NCI-H146 (cell line): ENCODE data around the gene RAB11FIP4.
A peak's percentile ranks its signal among the peaks of the same experiment; 100 is the strongest.

Source experiments
- DNase-seq: peaks from one replicate; lab custom pipeline; 2025; lab: John Stamatoyannopoulos, UW

The RAB11FIP4 gene

GRCh38 chr17:31568539-31568938, 177.1 kb downstream of the RAB11FIP4 start:
- DNase-seq, result no peak

DNA sequence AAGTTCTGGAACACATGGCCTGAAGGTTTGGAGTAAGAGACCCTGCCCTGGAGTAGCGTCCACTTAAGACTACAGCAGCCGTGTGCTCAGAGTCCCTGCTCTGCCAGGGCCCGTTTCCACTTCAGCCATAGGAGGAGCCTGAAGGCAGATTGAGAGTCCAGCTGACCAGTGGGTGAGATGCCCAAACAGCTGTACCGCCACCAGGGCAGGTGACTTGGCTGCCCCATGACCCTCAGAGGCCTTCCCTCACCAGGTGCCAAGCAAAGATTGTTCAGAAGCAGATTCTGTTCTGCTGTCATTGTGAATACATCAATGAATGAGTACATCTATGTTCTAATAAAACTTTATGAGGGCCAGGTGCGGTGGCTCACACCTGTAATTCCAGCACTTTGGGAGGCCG, 178.8 kb downstream of the RAB11FIP4 start:
- DNase-seq, result no peak

- no peak for DNase-seq
Observed at GRCh38 chr17:31570951-31571892, 179.7 kb downstream of the RAB11FIP4 start.

DNA sequence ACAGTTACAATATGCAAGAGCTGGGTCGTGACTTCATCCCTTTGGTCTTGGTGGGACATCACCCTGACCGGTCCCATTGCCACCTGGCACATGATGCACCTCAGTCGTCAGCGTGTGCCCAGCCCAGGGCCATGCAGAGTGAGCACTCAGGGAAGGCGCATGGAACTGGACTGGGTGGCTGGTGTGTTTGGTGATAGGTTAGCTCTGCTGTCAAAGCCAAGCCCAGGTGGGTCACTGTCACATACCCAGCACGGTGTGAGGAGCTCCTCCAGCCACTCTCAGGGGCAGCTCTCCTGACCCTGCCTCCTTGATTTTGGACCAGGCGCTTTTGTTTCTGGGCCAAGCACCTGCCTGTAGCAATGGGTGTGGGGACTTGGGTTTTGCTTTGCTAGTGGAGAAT, 180.9 kb downstream of the RAB11FIP4 start:
- DNase-seq, result no peak

DNA sequence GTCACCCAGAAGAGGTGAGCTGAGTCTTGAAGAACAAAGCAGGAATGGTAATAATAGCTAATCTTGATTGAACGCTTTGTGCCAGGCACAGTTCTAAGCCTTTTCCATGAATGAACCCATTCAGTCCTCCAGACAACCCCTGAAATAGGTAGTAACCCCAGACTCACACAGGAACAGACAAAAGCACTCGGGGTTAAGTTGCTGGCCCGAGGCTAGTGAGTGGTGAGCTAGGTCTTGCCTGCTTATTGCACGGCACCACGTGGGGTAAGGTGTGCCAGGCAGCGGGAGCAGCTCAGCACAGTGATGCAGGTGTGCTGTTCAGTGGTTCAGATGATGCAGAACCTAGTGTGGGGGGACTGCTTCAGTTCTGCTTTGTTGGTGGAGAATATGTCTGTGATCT, 181.6 kb downstream of the RAB11FIP4 start:
- no peak for DNase-seq

- DNase-seq, result peak; percentile 28
Observed at GRCh38 chr17:31573861-31574260, 182.4 kb downstream of the RAB11FIP4 start.

DNA sequence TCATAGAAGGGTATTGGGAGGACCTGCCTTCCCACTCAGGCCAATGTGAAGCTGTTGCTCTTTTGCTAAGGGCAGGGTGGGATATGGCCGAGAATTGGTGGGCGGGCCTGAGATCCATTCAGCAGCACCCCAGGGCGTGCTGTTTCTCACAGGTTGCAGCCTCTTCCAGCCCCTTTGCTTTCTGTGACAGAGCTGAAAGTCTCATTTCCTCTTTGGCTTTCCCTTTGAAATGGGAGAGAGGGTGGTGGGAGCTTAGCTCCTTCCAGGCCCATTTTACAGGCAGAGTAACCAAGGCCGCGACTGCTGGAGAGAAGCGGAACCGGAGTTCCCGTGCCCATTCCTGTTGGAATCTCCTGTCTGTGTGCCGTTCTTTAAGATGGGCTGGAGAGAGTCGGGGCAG, 183.0 kb downstream of the RAB11FIP4 start:
- no peak for DNase-seq

DNA sequence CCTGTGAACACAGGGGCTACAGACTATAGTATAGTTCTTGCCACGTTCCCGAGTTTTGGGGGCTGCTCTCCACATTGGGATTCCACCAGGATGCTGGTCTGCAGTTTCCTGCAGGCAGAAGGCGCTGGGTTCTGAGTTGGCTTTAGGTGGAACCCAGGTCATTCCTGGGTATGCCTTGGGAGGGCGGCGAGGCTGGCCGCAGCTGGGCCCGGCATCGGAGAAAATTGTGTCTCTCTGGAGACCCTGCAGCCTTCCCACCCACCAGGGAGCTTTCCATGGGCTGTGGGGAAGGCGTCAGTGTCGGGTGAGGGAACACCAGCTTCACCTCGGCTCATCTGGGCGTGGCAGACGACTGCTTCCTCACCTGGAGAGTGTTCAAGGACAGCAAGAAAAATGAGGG, 183.6 kb downstream of the RAB11FIP4 start:
- no peak for DNase-seq

GRCh38 chr17:31579265-31579664, 187.8 kb downstream of the RAB11FIP4 start:
- DNase-seq, result peak; percentile 88

GRCh38 chr17:31580316-31580705, 188.8 kb downstream of the RAB11FIP4 start:
- DNase-seq, result no peak

GRCh38 chr17:31580706-31581490, 189.4 kb downstream of the RAB11FIP4 start:
- no peak for DNase-seq

DNA sequence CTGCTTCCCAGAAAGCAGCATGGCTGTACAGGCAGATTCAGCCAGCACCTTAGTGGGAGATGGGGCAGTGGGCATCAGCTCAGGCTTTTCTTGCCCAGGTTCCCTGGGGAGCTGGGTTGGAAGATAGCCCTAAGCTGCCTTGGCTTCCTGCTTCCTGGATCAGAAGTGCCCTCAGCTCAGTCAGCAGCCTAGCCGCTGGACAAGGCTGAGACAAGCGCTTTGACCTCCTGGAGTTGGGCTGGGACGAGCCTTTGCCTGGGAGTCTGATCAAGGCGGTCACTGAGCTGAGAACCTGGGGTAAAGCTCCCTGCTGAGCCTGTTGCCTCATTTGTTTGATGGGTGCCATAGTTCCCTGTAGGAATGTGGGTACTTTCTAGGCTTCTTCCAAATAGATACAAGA, 190.0 kb downstream of the RAB11FIP4 start:
- DNase-seq, result no peak

- DNase-seq, result no peak
Observed at GRCh38 chr17:31582151-31582907, 190.9 kb downstream of the RAB11FIP4 start.

GRCh38 chr17:31583772-31584356, 192.4 kb downstream of the RAB11FIP4 start:
- DNase-seq, result peak; percentile 38

DNA sequence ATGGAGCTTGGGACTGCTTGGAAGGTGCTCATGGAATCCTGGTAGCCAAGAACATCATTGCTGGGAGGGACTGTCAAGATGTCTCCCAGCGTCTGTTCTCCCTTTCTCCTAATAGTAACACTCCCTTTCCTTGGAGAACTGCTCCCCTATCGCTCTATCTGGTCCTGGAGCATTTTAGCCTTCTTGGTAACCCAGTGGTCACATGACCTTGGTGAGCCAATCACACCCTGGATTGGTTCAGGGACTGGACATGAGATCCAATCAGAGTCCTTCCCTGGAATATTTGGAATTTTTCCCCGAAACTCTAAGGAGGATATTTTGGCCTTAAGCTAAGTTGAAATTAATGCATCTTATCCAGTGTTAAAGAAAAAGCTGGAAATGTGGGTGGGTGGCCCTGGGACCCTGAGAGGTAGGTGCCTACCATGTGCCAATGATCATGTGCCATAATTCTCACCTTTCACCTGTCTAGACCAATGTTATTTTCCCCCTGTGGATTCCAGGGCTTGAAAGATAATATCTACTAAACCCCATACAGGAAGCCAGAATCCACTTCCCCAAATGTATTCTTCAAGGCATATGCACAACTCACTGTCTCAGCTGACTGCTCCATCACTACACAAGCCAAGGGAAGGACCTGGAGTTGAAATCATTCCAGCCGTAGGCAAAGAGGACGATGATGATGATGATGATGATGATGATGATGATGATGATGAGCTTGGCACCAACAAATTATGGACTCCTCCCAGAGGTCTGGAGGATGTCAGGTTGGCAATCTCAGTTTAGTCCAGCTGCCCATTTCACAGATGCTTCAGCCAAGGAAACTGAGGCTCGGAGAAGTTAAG, 193.2 kb downstream of the RAB11FIP4 start:
- no peak for DNase-seq

GRCh38 chr17:31585280-31585630, 193.8 kb downstream of the RAB11FIP4 start:
- no peak for DNase-seq

DNA sequence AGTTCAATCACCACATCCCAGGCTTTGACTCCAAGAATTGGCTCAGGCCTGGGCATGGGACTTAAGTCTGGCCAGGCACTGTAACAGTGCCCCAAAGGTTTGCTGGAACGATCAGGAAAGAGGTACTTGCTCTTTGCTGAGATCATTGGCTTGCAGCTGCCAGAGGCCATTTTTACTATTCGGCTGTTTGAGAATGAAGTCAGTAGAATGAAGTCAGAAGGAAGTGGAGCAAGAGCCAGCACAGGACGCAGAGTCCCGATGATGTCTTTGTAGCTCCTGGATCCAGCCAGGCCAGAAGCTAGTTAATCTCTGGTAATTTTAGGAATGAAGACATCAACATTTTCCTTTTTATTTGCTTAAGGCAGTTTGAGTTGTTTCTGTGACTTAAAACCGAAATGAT, 195.5 kb downstream of the RAB11FIP4 start:
- DNase-seq, result no peak

DNA sequence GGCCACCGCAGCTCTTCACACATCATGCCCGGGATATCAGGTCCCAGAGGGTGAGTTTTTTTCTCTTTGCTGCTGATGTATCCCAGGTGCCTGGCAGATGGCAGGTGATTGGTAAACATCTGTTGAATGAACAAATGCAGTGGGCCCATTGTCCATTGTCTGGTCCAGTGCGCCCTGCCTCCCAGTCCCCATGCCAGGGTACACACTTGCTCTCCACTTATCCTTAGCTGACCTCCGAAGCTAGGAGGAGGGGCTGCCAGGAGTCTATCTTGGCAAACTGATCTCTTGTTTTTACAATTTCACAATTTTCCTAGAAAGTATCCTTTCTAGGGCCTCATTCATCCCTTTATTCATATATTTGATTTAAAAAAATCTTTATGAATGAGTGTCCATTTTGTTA, 196.0 kb downstream of the RAB11FIP4 start:
- DNase-seq, result peak; percentile 28
